Ishikawa (cell line): ENCODE results near the gene CST7.

Experiments used
- CEBPB ChIP-seq: IDR thresholded peaks from 2 replicates; pipeline ENCODE4 v1.6.1; 2012
- CREB1 ChIP-seq: IDR thresholded peaks from 2 replicates; pipeline ENCODE4 v1.6.1; 2012; ENCODE audit warnings: low read depth
- EP300 ChIP-seq: IDR thresholded peaks from 2 replicates; pipeline ENCODE4 v1.6.1; 2012; ENCODE audit warnings: borderline replicate concordance
- RAD21 ChIP-seq: IDR thresholded peaks from 2 replicates; pipeline ENCODE4 v1.6.1; 2012; ENCODE audit warnings: low read depth
- REST ChIP-seq: IDR thresholded peaks from 2 replicates; pipeline ENCODE4 v1.6.1; 2012; ENCODE audit warnings: low read depth, mild to moderate bottlenecking
- TAF1 ChIP-seq: IDR thresholded peaks from 2 replicates; pipeline ENCODE4 v1.6.1; 2012; ENCODE audit warnings: low read depth, mild to moderate bottlenecking
- TCF12 ChIP-seq: IDR thresholded peaks from 2 replicates; pipeline ENCODE4 v1.6.1; 2012; ENCODE audit warnings: low read depth
- YY1 ChIP-seq: IDR thresholded peaks from 2 replicates; pipeline ENCODE4 v1.6.1; 2012; ENCODE audit warnings: low read depth
- ZBTB7A ChIP-seq: IDR thresholded peaks from 2 replicates; pipeline ENCODE4 v1.6.1; 2012; ENCODE audit warnings: low read depth
- TF ChIP-seq, protein P1 (sequence below): IDR thresholded peaks from 2 replicates; pipeline ENCODE4 v1.6.1; 2012

DNA sequence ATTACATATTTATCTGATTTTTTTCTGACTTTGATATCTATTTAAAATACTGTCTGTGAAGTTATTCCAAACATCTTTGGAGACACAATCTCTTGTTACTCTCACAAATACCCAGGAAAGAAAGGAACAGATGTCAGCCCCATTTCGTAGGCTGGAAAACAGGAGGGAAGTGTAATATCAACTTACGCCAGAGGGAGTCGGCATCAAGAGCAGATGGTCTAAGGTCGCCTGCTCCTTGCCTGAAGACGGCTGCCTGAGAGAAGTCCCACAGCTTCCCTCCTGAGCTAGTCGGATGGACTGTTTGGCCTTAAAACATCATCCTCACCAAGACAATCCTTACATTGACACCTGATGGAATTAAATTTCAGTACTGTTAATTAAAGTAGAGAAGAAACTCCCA lies 13.4 kb downstream of the CST7 start:
- TF ChIP-seq TCF12 (no peak), REST (no peak), TAF1 (no peak), EP300 (no peak), CEBPB (no peak), ZBTB7A (no peak), YY1 (no peak), RAD21 (no peak), CREB1 (no peak)
- TF ChIP-seq, protein P1, sequence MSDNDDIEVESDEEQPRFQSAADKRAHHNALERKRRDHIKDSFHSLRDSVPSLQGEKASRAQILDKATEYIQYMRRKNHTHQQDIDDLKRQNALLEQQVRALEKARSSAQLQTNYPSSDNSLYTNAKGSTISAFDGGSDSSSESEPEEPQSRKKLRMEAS = no peak
